ENCODE data around the gene NTMT2. TPM values are rescaled to one million over a fixed set of nuclear protein-coding genes. Genes with fewer than 3 reads are reported as not detected.

Gene NTMT2
- total and polyA plus RNA-seq, 5 donors from 2014 or later, result not detected

DNA sequence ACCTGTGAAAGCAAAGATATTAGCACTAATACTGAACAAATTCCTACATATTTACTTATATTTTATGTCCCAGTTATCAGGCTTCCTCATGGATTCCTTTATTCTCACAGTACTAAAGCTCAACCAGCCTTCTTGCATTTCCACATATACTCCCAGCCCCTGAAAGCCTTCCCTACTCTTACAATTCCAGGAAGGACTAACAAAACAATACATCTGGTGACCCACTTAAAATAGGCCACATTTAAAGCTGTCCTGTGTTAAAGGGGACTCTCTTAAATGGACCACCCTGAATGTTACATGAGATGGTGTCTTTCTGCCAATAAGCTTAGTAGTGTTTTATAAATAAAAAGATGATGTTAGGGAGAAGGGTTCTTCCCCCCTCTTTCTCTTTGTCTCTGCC, 54.4 kb downstream of the NTMT2 start:
- Mint-ChIP-seq H3K27me3 (peaks cover 8% of the 10 kb centered on the region), H3K36me3 (no peaks in the 10 kb centered on the region), H3K4me1 (no peaks in the 10 kb centered on the region), H3K4me3 (peak overlapping the region in 1 of 4 donors; percentile 16), H3K27ac (no peak overlapping the region), H3K9me3 (peaks cover 0 to 4% (median 0%) of the 10 kb centered on the region in 7 donors)
- Histone ChIP-seq H3K4me1 (ENCODE audit: control insufficient read depth, insufficient read depth, low read length, poor library complexity, severe bottlenecking) (no peaks in the 10 kb centered on the region), H3K9me3 (ENCODE audit: control insufficient read depth in 2 of 2, low read length in 2 of 2) (no peaks in the 10 kb centered on the region), H3K4me3 (ENCODE audit: low read depth, low read length) (no peak overlapping the region), H3K36me3 (ENCODE audit: control insufficient read depth, insufficient read depth, low read length) (no peaks in the 10 kb centered on the region), H3K27ac (ENCODE audit: insufficient read depth, low read length, poor library complexity, severe bottlenecking) (no peak overlapping the region), H3K27me3 (ENCODE audit: control insufficient read depth, insufficient read depth, low read length) (peaks cover 3% of the 10 kb centered on the region)
- DNase-seq, result no peak
- no peak for ATAC-seq (ENCODE audit: low read depth in 2 of 2)

DNA sequence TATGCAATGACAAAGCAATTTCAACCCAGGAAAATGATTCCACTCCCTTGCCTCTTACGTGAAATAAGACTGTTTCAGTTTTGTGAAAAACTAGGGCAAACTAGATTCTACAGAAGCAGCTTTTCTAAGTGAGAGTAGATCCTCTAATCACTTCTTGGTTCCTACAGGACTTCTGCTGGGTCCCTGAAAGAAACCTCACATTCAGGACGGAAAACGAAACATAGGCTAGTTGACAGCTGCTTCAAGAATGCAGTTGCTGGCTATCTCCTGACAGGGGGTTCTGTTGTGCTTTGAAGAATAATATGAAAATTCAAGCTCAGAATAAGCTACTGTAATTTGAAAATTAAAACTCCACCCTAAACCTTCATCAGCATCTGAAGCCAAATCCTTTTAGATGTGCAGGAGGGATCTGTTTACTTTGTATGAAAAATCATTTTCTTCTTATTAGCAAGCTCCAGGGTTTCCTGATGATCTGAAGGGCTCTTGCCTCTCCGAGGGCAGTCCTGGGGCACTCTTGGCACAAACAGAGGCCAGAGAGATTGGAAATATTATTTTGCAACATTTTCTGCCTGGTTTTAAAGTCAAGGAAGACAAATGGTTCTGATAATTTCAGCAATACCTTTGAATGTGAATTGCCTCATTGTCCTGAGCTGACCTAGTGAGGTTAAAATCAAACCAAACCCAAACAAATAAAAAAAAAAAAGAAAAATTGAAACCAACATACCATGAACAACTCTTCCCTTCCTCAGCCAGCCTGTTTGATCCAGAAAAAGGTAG, 55.0 kb downstream of the NTMT2 start:
- Mint-ChIP-seq H3K27ac (no peak overlapping the region), H3K9me3 (peaks cover 0 to 4% (median 0%) of the 10 kb centered on the region in 7 donors), H3K4me1 (no peaks in the 10 kb centered on the region), H3K27me3 (peaks cover 7% of the 10 kb centered on the region), H3K4me3 (no peak overlapping the region), H3K36me3 (no peaks in the 10 kb centered on the region)
- Histone ChIP-seq H3K27ac (ENCODE audit: insufficient read depth, low read length, poor library complexity, severe bottlenecking) (no peak overlapping the region), H3K4me3 (ENCODE audit: low read depth, low read length) (no peak overlapping the region), H3K9me3 (ENCODE audit: control insufficient read depth in 2 of 2, low read length in 2 of 2) (no peaks in the 10 kb centered on the region), H3K27me3 (ENCODE audit: control insufficient read depth, insufficient read depth, low read length) (peaks cover 3% of the 10 kb centered on the region), H3K36me3 (ENCODE audit: control insufficient read depth, insufficient read depth, low read length) (no peaks in the 10 kb centered on the region), H3K4me1 (ENCODE audit: control insufficient read depth, insufficient read depth, low read length, poor library complexity, severe bottlenecking) (no peaks in the 10 kb centered on the region)
- ATAC-seq (ENCODE audit: low read depth in 2 of 2) (no peak), DNase-seq (no peak)

- ATAC-seq (ENCODE audit: low read depth in 2 of 2), result no peak
- no peak overlapping the region for H3K27ac Mint-ChIP-seq
These were observed 57.9 kb downstream of the NTMT2 start for GRCh38 chr1:170203693-170204092.

GRCh38 chr1:170204121-170204520, 58.4 kb downstream of the NTMT2 start:
- H3K36me3 Mint-ChIP-seq, result no peaks in the 10 kb centered on the region
- no peak overlapping the region for H3K4me3 Mint-ChIP-seq
- Histone ChIP-seq H3K27ac (ENCODE audit: insufficient read depth, low read length, poor library complexity, severe bottlenecking) (no peak overlapping the region), H3K9me3 (ENCODE audit: control insufficient read depth in 2 of 2, low read length in 2 of 2) (no peaks in the 10 kb centered on the region), H3K27me3 (ENCODE audit: control insufficient read depth, insufficient read depth, low read length) (no peaks in the 10 kb centered on the region), H3K4me3 (ENCODE audit: low read depth, low read length) (no peak overlapping the region), H3K36me3 (ENCODE audit: control insufficient read depth, insufficient read depth, low read length) (no peaks in the 10 kb centered on the region), H3K4me1 (ENCODE audit: control insufficient read depth, insufficient read depth, low read length, poor library complexity, severe bottlenecking) (no peaks in the 10 kb centered on the region)
- no peaks in the 10 kb centered on the region for H3K4me1 Mint-ChIP-seq
- no peak for ATAC-seq (ENCODE audit: low read depth in 2 of 2)
- no peak overlapping the region for H3K27ac Mint-ChIP-seq
- H3K27me3 Mint-ChIP-seq, result peaks cover 7% of the 10 kb centered on the region
- H3K9me3 Mint-ChIP-seq, result peaks cover 0 to 5% (median 2%) of the 10 kb centered on the region in 7 donors
- no peak for DNase-seq

More at GRCh38 chr1:170203693-170204092, 57.9 kb downstream of the NTMT2 start:
- H3K4me3 Mint-ChIP-seq, result no peak overlapping the region
- no peaks in the 10 kb centered on the region for H3K4me1 Mint-ChIP-seq
- DNase-seq, result no peak
- H3K27ac ChIP-seq (ENCODE audit: insufficient read depth, low read length, poor library complexity, severe bottlenecking), result no peak overlapping the region
- no peak overlapping the region for H3K4me3 ChIP-seq (ENCODE audit: low read depth, low read length)
- H3K9me3 ChIP-seq (ENCODE audit: control insufficient read depth in 2 of 2, low read length in 2 of 2), result no peaks in the 10 kb centered on the region
- no peaks in the 10 kb centered on the region for H3K36me3 Mint-ChIP-seq
- no peaks in the 10 kb centered on the region for H3K36me3 ChIP-seq (ENCODE audit: control insufficient read depth, insufficient read depth, low read length)
- H3K9me3 Mint-ChIP-seq, result peaks cover 0 to 5% (median 2%) of the 10 kb centered on the region in 7 donors
- H3K27me3 ChIP-seq (ENCODE audit: control insufficient read depth, insufficient read depth, low read length), result no peaks in the 10 kb centered on the region
- H3K27me3 Mint-ChIP-seq, result peaks cover 7% of the 10 kb centered on the region
- no peaks in the 10 kb centered on the region for H3K4me1 ChIP-seq (ENCODE audit: control insufficient read depth, insufficient read depth, low read length, poor library complexity, severe bottlenecking)

DNA sequence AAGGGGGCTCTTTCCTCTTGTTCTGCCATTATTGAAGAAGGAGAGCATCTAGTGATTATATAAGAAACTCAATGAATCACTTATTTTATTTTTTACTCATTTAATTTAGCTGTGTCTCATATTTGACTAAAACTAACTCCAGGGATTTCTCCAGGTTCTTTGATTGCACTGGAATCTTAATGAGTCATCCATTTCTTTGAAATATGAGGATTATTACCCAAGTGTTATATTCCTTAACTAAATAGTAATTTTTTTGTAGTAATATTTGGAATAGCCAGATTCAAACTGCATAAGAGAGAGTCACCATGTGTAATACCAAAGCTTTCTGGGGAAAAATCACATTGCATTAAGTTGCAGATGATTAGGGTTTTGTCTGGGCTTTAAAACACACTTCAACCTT, 59.5 kb downstream of the NTMT2 start:
- H3K4me3 ChIP-seq (ENCODE audit: low read depth, low read length), result no peak overlapping the region
- H3K4me1 Mint-ChIP-seq, result no peaks in the 10 kb centered on the region
- peaks cover 0 to 5% (median 0%) of the 10 kb centered on the region in 7 donors for H3K9me3 Mint-ChIP-seq
- no peaks in the 10 kb centered on the region for H3K9me3 ChIP-seq (ENCODE audit: control insufficient read depth in 2 of 2, low read length in 2 of 2)
- ATAC-seq (ENCODE audit: low read depth in 2 of 2), result no peak
- no peak overlapping the region for H3K27ac ChIP-seq (ENCODE audit: insufficient read depth, low read length, poor library complexity, severe bottlenecking)
- H3K4me3 Mint-ChIP-seq, result no peak overlapping the region
- H3K36me3 ChIP-seq (ENCODE audit: control insufficient read depth, insufficient read depth, low read length), result no peaks in the 10 kb centered on the region
- no peaks in the 10 kb centered on the region for H3K27me3 ChIP-seq (ENCODE audit: control insufficient read depth, insufficient read depth, low read length)
- peaks cover 4% of the 10 kb centered on the region for H3K27me3 Mint-ChIP-seq
- no peak for DNase-seq
- no peak overlapping the region for H3K27ac Mint-ChIP-seq
- H3K4me1 ChIP-seq (ENCODE audit: control insufficient read depth, insufficient read depth, low read length, poor library complexity, severe bottlenecking), result no peaks in the 10 kb centered on the region
- H3K36me3 Mint-ChIP-seq, result no peaks in the 10 kb centered on the region

- Mint-ChIP-seq H3K9me3 (peaks cover 0 to 5% (median 0%) of the 10 kb centered on the region in 7 donors), H3K27ac (no peak overlapping the region), H3K4me1 (no peaks in the 10 kb centered on the region), H3K27me3 (peaks cover 18% of the 10 kb centered on the region), H3K4me3 (peak overlapping the region in 1 of 4 donors; percentile 75), H3K36me3 (no peaks in the 10 kb centered on the region)
- Histone ChIP-seq H3K9me3 (ENCODE audit: control insufficient read depth in 2 of 2, low read length in 2 of 2) (no peaks in the 10 kb centered on the region), H3K36me3 (ENCODE audit: control insufficient read depth, insufficient read depth, low read length) (no peaks in the 10 kb centered on the region), H3K27me3 (ENCODE audit: control insufficient read depth, insufficient read depth, low read length) (no peaks in the 10 kb centered on the region), H3K4me3 (ENCODE audit: low read depth, low read length) (no peak overlapping the region), H3K27ac (ENCODE audit: insufficient read depth, low read length, poor library complexity, severe bottlenecking) (no peak overlapping the region), H3K4me1 (ENCODE audit: control insufficient read depth, insufficient read depth, low read length, poor library complexity, severe bottlenecking) (no peaks in the 10 kb centered on the region)
- DNase-seq (no peak), ATAC-seq (ENCODE audit: low read depth in 2 of 2) (no peak)
These were observed 63.4 kb downstream of the NTMT2 start for GRCh38 chr1:170209125-170209524.

DNA sequence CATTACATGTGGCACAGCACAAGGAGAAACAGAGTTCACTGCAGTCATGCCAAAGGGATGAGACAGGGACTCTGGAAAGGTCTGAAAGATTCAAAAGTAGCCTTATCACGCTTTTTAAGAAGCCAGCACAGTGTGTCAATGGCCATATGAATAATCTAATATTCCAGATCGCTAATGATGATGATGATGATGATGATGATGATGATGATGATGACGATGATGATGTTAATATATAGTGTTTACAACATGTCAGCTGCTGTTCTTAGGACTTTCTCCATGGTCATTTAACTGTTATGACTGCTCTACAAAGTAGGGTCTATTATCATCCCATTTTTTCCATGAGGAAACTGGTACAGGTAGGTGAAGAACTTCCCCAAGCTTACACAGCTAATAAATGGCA, 64.4 kb downstream of the NTMT2 start:
- Histone ChIP-seq H3K27me3 (ENCODE audit: control insufficient read depth, insufficient read depth, low read length) (peaks cover 2% of the 10 kb centered on the region), H3K4me1 (ENCODE audit: control insufficient read depth, insufficient read depth, low read length, poor library complexity, severe bottlenecking) (no peaks in the 10 kb centered on the region), H3K36me3 (ENCODE audit: control insufficient read depth, insufficient read depth, low read length) (no peaks in the 10 kb centered on the region), H3K27ac (ENCODE audit: insufficient read depth, low read length, poor library complexity, severe bottlenecking) (no peak overlapping the region), H3K4me3 (ENCODE audit: low read depth, low read length) (no peak overlapping the region), H3K9me3 (ENCODE audit: control insufficient read depth in 2 of 2, low read length in 2 of 2) (no peaks in the 10 kb centered on the region)
- Mint-ChIP-seq H3K27ac (no peak overlapping the region), H3K4me3 (no peak overlapping the region), H3K9me3 (peaks cover 0 to 5% (median 0%) of the 10 kb centered on the region in 7 donors), H3K27me3 (peaks cover 25% of the 10 kb centered on the region), H3K36me3 (no peaks in the 10 kb centered on the region), H3K4me1 (no peaks in the 10 kb centered on the region)
- ATAC-seq (ENCODE audit: low read depth in 2 of 2) (no peak), DNase-seq (no peak)

- H3K27me3 Mint-ChIP-seq, result peaks cover 31% of the 10 kb centered on the region
- DNase-seq, result no peak
These were observed 67.8 kb downstream of the NTMT2 start for GRCh38 chr1:170213596-170213995.

More at GRCh38 chr1:170213596-170213995, 67.8 kb downstream of the NTMT2 start:
- ATAC-seq (ENCODE audit: low read depth in 2 of 2), result no peak
- H3K27ac ChIP-seq (ENCODE audit: insufficient read depth, low read length, poor library complexity, severe bottlenecking), result no peak overlapping the region
- Mint-ChIP-seq H3K4me3 (no peak overlapping the region), H3K27ac (no peak overlapping the region), H3K36me3 (no peaks in the 10 kb centered on the region), H3K9me3 (peaks cover 0 to 2% (median 0%) of the 10 kb centered on the region in 7 donors), H3K4me1 (no peaks in the 10 kb centered on the region)
- no peaks in the 10 kb centered on the region for H3K9me3 ChIP-seq (ENCODE audit: control insufficient read depth in 2 of 2, low read length in 2 of 2)
- H3K27me3 ChIP-seq (ENCODE audit: control insufficient read depth, insufficient read depth, low read length), result peaks cover 2% of the 10 kb centered on the region
- no peak overlapping the region for H3K4me3 ChIP-seq (ENCODE audit: low read depth, low read length)
- no peaks in the 10 kb centered on the region for H3K4me1 ChIP-seq (ENCODE audit: control insufficient read depth, insufficient read depth, low read length, poor library complexity, severe bottlenecking)
- no peaks in the 10 kb centered on the region for H3K36me3 ChIP-seq (ENCODE audit: control insufficient read depth, insufficient read depth, low read length)

Measured in CD4-positive, CD25-positive, alpha-beta regulatory T cell (primary cell).